Stomach smooth muscle (tissue), 2 donors: ENCODE results near the gene INHA.

Source experiments
- H3K27ac ChIP-seq: one replicate; pipeline ENCODE4 v1.7.0; 2013; ENCODE audit warnings: mild to moderate bottlenecking, low read length, inconsistent platforms
- H3K27me3 ChIP-seq, 2 donors: one replicate each; pipeline ENCODE4 v1.7.0; 2013; ENCODE audit warnings: low read length in 2 of 2; ENCODE audit not compliant: insufficient read depth in 2 of 2, control insufficient read depth in 1 of 2
- H3K36me3 ChIP-seq, 2 donors: one replicate each; pipeline ENCODE4 v1.7.0; 2013; ENCODE audit warnings: low read length in 2 of 2; ENCODE audit not compliant: control insufficient read depth in 2 of 2, insufficient read depth in 2 of 2
- H3K4me1 ChIP-seq: one replicate; pipeline ENCODE4 v1.7.0; 2013; ENCODE audit warnings: low read length; ENCODE audit not compliant: control insufficient read depth, insufficient read depth
- H3K4me3 ChIP-seq, 2 donors: one replicate each; pipeline ENCODE4 v1.7.0; 2013; ENCODE audit warnings: low read length in 2 of 2
- H3K9ac ChIP-seq, 2 donors: one replicate each; pipeline ENCODE4 v1.7.0; 2013; ENCODE audit warnings: low read length in 2 of 2, mild to moderate bottlenecking in 1 of 2
- H3K9me3 ChIP-seq, 2 donors: one replicate each; pipeline ENCODE4 v1.7.0; 2013; ENCODE audit warnings: low read length in 2 of 2; ENCODE audit not compliant: control insufficient read depth in 2 of 2
- donor health status: healthy.
- donor health status: Pancreatic carcinoma.

INHA gene

DNA sequence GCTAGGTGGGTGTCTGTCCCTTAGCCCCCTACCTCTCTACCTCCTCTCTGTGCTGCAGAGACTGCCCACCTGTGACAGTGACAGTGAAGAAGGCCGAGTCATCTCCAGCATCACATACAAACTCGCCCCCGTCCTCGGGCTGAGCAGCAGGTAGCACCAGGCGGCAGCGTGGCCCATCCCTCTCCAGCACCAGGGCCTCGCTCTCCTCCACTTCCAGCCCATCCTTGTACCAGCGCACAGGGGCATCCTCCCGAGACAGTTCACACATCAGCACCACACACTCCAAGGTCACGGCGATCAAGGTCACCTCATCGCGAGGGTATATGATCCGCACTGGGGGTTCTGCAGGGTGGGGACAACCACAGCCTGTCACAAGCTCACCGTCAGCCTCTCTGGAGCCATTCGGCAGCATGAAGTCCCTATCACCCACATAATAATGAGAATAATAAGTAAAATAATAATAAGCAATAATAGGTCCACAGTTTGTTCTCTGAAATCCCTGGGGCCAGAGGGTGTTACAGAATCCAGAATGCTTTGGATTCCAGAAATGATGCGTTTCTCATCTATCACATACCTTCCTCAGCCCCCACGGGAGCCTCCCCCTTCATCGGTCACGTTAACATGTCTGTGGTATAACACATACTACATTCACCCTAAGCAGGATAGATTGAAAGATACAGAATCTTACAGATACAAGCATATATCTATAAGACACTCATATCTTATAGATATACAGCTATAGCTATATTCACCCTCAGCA lies 12.8 kb upstream of the INHA start:
- peaks cover 4% of the 10 kb centered on the region for H3K4me1 ChIP-seq
- H3K9me3 ChIP-seq, result no peaks in the 10 kb centered on the region
- no peak overlapping the region for H3K4me3 ChIP-seq
- no peaks in the 10 kb centered on the region for H3K27me3 ChIP-seq
- no peak overlapping the region for H3K9ac ChIP-seq
- H3K27ac ChIP-seq, result no peak overlapping the region
- peaks cover 13 to 20% of the 10 kb centered on the region in 2 donors for H3K36me3 ChIP-seq

DNA sequence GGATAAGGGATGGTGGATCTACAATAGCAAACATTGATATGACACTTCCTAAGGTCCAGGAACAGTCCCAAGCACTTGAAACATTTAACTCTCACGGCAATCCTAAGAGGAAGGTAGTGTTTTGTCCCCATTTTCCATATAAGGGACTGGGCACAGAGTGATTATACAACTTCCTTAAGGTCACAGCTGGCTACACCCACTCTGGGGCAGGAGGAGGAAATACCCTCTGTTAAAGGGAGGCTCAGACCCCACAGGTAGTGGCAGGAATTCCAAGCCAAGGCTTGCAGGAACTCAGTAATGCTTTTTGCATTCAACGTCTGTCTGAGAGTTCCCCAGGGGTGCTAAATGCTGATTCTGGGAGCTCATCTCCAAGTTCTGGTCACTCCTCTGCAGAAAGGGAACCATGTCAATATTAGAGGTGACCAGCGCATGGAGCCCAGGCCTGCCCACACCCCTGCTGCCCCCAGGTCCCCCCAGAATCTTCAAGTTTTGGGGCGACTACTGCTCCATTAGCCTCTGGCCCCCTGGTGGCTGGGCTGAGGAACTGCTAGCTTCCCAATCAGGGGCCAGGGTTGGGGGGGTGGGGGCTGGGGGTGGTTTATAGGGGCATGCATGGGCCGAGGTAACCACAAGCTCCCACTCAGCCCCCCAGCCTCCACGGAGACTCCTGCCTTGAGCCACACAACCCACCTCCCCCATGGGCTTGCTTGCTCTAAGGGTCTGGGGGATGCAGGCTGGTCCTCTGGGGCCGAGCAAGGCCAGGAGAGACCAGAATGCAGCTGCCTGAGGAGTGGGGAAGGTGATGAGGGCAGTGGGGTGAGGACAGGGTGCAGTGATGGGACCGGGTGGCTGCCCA lies 11.8 kb upstream of the INHA start:
- Histone ChIP-seq H3K4me1 (peaks cover 4% of the 10 kb centered on the region), H3K27ac (no peak overlapping the region), H3K27me3 (no peaks in the 10 kb centered on the region), H3K4me3 (no peak overlapping the region), H3K9me3 (no peaks in the 10 kb centered on the region), H3K9ac (no peak overlapping the region), H3K36me3 (peaks cover 21 to 24% of the 10 kb centered on the region in 2 donors)

DNA sequence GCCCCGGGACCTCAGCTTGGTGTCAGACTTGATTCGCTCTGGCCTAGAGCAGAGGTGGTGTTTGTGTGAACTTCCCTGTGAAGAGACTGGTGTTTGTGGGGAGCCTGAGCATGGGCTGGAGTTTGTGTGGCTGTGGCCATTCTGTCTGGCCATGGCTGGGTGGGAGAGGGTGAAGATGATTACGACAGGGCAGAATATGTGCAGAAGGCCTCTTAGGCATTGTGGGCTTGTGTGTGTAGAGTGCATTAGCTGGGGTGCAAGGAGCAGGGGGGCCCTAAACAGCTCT lies 11.3 kb upstream of the INHA start:
- Histone ChIP-seq H3K9me3 (no peaks in the 10 kb centered on the region), H3K9ac (no peak overlapping the region), H3K36me3 (peaks cover 21 to 27% of the 10 kb centered on the region in 2 donors), H3K27ac (no peak overlapping the region), H3K4me1 (peaks cover 4% of the 10 kb centered on the region), H3K27me3 (no peaks in the 10 kb centered on the region), H3K4me3 (no peak overlapping the region)

DNA sequence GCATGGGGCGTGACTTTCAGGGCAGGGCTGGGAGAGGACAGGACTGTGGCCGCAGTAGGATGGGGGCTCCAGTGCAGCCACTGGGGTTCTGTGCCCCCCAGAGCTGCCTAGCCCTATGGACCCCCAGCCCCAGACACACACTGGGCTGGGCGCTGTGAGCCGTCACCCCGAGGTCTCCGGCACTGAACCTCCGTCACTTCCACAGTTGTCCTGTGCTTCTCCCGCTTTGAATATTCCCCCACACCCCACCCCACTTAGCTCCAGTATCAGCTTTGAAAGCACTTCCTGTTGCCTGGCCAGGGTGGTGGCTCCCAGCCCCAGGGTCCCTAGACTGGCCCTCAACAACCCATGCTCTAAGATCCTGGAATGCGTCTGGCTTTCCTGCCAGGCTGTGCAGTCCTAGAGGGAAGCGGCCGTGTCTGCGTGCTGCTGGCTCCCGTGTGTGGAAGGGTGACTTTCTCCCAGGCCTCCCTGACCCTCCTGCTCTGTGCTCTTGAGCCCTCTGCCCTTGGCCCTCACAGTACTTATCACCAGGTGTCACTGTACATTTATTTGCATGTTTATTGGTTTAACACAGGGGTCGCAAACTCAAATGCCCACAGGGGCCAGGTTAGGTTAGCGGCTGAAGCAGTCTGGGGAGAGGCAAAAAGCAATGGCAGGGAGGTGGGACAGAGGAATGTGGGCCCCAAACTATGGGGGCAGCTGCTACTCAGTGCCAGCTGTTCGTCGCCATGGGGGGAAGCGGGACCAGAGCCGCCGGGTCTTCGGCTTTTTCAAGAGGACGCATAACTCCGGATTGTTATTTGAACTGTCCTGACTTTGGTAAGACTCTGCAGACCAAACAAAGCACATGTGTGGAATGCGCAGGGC lies 10.7 kb upstream of the INHA start:
- Histone ChIP-seq H3K9me3 (no peaks in the 10 kb centered on the region), H3K4me1 (peaks cover 4% of the 10 kb centered on the region), H3K4me3 (no peak overlapping the region), H3K27me3 (no peaks in the 10 kb centered on the region), H3K27ac (no peak overlapping the region), H3K36me3 (peaks cover 21 to 28% of the 10 kb centered on the region in 2 donors), H3K9ac (no peak overlapping the region)

DNA sequence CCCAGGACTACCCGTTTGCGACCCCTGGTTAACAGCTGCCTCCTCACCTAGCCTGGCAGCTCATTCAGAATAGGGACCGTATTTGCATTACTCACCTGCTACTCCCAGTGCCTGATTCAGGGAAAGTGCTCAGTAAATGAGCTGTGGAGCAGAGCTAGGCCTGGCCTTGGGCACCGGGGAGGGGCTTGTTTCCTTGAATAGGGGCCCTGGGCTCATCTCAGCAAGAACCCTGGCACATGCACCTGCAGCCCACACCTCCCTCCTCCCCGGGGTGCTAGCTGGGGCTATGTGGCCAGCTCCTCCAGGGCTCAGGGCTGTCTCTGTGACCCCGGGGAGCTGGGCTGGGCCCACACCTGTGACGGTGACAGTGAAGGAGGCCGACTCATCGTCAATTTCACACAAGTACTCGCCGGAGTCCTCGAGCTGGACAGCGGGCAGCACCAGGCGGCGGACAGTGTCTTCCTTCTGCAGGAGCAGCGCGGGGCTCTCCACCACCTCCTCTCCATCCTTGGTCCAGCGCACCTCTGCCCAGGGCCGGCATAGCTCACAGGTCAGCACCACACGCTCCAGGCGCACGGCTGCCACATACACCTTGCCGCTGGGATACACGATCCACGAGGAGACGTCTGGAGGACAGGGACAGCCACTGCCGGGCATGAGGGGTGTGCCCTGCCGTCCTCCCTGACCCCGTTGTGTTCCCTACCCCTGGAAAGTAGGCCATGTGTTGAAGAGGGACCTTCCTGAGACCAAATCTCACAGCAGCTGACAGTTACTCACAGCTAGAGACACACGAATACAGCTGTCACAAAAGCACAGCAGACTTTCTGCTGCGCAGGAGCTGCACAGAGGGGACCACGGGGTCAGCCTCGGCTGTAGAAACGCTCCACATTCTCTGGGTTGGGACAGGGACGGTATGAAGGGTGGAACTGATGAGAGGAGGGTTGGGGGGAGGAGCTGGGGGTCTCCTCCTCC lies 9.8 kb upstream of the INHA start:
- no peak overlapping the region for H3K9ac ChIP-seq
- H3K4me1 ChIP-seq, result peaks cover 4% of the 10 kb centered on the region
- H3K27me3 ChIP-seq, result no peaks in the 10 kb centered on the region
- H3K4me3 ChIP-seq, result no peak overlapping the region
- no peaks in the 10 kb centered on the region for H3K9me3 ChIP-seq
- no peak overlapping the region for H3K27ac ChIP-seq
- H3K36me3 ChIP-seq, result peaks cover 21 to 35% of the 10 kb centered on the region in 2 donors

DNA sequence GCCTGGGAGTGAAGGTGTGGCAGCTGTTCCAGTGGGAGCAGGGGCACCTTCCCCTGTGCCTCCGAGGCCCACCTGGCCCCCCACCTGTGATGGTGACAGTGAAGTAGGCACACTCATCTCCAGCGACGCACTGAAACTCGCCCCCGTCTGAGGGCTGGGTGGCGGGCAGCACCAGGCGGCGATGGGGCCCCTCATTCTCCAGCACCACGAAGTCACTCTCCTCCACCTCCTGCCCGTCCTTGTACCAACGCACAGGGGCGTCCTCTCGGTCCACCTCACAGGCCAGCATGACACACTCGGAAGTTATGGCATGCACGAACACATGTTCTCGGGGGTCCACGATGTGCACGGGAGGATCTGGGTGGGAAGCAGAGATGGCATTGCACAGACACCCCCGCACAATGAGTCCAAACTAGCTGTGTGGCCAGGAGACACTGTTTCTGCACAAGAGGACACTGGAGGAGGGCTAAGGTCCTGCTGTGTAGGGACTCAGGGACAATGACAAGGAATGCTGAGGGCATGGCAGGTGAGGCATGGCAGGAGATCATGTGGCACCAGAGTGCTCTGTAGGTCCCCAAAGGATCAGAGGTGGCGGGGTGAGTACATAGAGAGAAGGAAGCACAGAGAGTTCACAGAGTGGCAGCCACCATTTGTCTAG lies 8.7 kb upstream of the INHA start:
- Histone ChIP-seq H3K4me3 (no peak overlapping the region), H3K27ac (no peak overlapping the region), H3K9me3 (no peaks in the 10 kb centered on the region), H3K27me3 (no peaks in the 10 kb centered on the region), H3K4me1 (peaks cover 4% of the 10 kb centered on the region), H3K36me3 (peaks cover 21 to 36% of the 10 kb centered on the region in 2 donors), H3K9ac (no peak overlapping the region)

DNA sequence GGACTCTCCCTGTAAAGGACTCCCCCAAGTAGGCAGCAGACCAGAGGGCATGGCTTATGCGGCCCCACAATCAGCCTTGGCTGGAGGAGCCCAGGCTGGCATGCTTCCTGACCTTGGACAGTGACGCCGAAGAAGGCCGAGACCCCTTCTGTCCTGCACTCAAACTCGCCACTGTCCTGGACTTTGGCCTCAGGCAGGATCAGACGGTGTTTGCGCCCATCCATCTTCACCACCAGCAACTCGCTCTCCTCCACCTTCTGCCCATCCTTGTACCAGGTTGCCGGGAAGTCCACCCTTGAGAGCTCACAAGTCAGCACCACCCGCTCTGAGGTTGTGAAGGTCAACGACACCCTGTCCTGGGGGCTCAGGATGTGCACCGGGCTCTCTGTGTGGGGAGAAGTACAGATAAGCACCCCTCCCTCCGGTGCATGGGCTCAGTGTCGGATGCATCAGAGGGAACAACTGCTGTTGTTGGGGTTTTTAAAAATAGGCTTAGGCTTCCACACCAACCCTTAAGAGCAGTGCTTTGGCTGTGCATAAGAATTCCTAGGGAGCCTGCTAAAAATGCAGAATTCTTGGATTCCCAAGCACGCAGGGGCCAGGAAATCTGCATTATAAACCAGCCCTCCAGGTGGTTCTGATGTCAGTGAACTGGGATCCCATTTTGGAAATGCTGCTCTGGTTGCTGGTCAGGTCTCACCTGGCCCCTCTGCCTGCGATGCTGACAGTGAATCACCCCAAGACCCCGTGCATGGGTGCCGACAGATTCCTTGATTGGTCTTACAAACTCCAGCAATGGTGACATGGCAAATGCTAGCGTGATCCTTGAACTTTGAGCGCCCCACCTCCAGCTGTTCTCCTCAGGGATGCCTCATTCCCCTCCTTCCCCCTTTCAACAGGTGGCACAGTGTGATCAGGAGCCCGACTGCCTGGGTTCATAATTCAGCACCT lies 6.7 kb upstream of the INHA start:
- H3K9me3 ChIP-seq, result no peaks in the 10 kb centered on the region
- no peak overlapping the region for H3K27ac ChIP-seq
- peaks cover 11% of the 10 kb centered on the region for H3K4me1 ChIP-seq
- no peaks in the 10 kb centered on the region for H3K27me3 ChIP-seq
- H3K4me3 ChIP-seq, result no peak overlapping the region
- H3K9ac ChIP-seq, result no peak overlapping the region
- H3K36me3 ChIP-seq, result peaks cover 21 to 34% of the 10 kb centered on the region in 2 donors

DNA sequence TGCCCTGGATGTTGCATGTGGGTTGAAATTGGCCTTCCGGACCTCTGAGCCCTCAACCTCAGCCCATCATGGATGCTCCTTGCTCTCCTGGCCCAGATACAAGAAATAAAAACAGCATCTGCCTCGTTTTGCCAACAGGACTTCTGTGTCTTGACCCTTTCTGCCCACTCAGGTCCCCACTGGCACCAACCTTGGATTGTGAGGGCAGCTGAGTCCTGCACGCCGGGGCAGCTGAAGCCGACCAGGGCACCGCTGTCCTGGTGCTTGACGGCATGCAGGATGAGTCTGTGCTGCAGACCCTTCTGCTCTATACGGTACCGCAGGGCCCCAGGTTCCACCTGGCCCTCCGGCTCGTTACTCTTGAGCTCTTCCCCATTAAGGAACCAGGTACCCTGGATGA lies 5.5 kb upstream of the INHA start:
- no peaks in the 10 kb centered on the region for H3K27me3 ChIP-seq
- H3K4me1 ChIP-seq, result peaks cover 14% of the 10 kb centered on the region
- H3K36me3 ChIP-seq, result peaks cover 21 to 33% of the 10 kb centered on the region in 2 donors
- H3K4me3 ChIP-seq, result no peak overlapping the region
- no peaks in the 10 kb centered on the region for H3K9me3 ChIP-seq
- H3K9ac ChIP-seq, result no peak overlapping the region
- no peak overlapping the region for H3K27ac ChIP-seq

DNA sequence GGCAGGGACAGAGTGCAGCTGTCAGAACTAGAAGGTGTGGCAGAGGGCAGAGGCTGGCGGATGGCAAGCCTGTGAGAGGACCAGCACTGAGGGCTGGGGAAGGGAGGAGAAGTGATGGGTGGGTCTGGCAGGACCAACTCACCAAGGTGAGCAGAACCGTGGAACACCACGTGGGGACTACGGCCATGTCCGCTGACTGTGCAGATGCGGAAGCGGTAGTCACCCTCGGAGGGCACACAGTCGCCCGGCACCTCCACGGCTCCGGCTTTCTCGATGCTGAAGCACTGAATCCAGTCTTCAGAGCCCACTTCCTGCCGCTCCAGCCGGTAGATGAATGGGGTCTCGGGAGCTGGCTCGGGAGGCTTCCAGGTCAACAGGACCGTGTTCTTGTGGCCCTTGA lies 5.0 kb upstream of the INHA start:
- Histone ChIP-seq H3K9me3 (no peaks in the 10 kb centered on the region), H3K27ac (no peak overlapping the region), H3K27me3 (no peaks in the 10 kb centered on the region), H3K36me3 (peaks cover 21 to 30% of the 10 kb centered on the region in 2 donors), H3K9ac (no peak overlapping the region), H3K4me1 (peaks cover 16% of the 10 kb centered on the region), H3K4me3 (no peak overlapping the region)
